GM18861 (cell line): Measurements from ENCODE around the gene EXOC4.
"Not testable (repeated sequence)": the region's sequence is repeated elsewhere in the genome, so short reads cannot be mapped to it uniquely, and the experiment has no call there.

Experiments
- ATAC-seq: cut with Tn5 transposase; IDR thresholded peaks from one replicate; pipeline ENCODE4 v1.9.1; 2021; ENCODE audit not compliant: unreplicated experiment

EXOC4 gene

GRCh38 chr7:133609806-133610205 lies 356.9 kb downstream of the EXOC4 start:
- no peak for ATAC-seq

- ATAC-seq: no peak
Observed at GRCh38 chr7:133611955-133612354, 359.1 kb downstream of the EXOC4 start.

DNA sequence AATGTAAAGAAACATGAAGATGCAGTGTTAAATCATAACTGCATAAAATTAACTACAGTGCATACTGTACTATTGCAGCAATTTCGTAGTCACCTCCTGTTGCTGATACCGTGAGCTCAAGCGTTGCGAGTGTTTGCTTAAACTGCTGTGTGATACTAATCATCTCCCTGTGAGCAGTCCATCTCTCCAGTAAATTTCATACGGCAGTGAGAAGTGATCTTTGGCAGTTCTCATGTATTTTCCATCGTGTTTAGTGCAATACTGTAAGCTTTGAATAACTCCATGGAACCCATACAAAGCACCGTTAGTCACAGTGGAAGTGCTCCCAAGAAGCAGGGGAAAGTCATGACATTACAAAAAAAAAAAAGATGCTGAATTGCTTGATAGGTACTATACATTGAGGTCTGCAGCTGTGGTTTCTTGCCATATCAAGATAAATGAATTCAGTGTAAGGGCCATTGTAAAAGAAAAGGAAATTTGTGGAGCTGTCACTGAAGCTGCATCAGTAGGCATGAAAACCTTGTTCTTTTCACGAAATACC lies 360.4 kb downstream of the EXOC4 start:
- no peak for ATAC-seq

GRCh38 chr7:133614251-133614650 lies 361.4 kb downstream of the EXOC4 start:
- no peak for ATAC-seq

DNA sequence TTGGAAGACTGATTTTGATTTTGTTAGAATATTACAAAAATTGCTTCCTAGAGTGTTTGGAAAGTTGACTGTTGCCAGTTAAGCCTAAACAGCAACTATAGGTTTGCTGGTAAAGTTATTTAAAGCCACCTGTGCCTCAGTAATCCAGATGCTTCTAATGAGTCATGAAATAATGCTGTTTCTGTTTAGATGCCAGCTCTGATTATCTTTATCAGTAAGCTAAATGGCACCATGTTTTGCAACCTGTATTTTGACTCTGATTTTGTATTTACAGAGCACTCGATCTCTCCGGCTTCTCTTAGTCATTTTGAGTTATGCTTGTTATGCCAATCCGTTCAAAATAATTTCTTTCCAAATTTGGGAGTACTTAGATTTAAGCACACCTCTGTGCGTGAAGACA lies 366.1 kb downstream of the EXOC4 start:
- ATAC-seq: no peak

DNA sequence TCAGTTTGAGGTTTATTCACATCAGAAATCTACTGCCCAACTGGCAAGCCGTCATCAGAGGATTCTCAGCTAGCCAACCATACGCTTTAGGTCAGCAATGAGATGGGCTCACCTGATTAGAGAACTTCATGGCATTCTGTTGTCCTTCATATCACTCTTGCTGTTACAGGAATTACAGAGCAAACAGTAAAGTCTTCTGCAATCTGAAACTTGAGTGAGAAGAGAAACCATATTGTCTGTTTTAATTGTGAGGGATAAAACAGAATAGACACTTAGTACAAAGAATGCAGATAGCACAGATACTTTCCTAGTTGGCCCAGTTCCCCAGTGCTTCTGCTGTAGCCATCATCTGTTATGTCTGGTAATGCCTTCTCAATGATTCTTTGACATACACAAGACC lies 366.6 kb downstream of the EXOC4 start:
- ATAC-seq: no peak

GRCh38 chr7:133623721-133624120 lies 370.8 kb downstream of the EXOC4 start:
- no peak for ATAC-seq

GRCh38 chr7:133625046-133625445 lies 372.2 kb downstream of the EXOC4 start:
- no peak for ATAC-seq

- ATAC-seq: no peak
Observed at GRCh38 chr7:133629701-133630100, 376.8 kb downstream of the EXOC4 start.

DNA sequence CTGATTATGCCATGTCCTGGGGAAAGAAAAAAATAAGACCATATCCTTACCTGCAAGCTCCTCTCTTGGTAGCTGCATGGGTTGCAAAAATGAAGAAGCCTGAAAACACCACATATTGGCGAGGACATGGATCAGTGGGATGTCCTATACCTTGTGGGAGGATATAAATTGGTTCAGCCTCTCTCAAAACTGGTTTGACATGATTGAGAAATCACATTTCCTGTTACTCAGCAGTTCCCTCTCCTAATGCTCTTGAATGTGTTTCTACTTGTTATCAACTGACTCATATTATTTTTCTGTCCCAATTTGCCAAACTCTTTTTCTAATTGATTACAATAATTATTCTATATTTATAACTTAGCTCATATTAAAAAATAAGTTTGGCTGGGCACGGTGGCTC lies 380.2 kb downstream of the EXOC4 start:
- no peak for ATAC-seq

- no peak for ATAC-seq
Observed at GRCh38 chr7:133635541-133635940, 382.7 kb downstream of the EXOC4 start.

DNA sequence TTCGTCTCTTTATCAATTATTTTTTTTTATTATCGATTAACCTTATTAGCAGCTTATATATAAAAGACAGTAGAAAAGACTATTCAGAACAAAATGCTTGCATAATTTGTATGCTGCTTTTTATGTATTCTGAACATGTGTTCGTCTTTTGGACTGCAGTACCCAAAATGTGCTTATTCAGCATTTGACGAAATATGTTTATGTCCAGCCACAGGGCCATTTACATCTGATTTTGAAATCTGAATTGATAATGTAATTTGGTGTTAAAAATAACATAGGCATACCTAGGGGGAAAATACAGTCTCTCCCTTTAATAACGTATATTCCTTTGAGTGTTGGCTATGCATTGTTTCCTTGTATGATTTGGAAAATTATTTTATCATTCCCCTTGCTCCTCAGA lies 386.0 kb downstream of the EXOC4 start:
- no peak for ATAC-seq

DNA sequence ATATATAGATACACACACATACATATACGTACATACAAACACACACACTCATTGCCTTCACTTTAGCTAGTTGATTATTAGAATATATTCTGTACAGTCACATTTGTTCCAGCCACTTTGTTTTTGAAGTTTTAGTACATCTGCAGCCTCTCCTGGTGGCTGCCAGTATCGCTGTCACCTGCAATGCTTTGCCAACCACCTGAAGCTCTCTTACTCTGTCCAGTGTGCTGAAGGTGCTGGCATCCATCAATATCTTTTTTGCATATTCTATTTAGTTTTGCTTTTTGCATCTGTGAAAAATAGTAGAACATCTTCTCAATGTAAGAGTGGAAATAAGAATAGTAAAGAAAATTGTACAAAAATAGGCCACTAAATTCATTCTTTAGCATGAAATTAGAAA lies 388.6 kb downstream of the EXOC4 start:
- no peak for ATAC-seq

DNA sequence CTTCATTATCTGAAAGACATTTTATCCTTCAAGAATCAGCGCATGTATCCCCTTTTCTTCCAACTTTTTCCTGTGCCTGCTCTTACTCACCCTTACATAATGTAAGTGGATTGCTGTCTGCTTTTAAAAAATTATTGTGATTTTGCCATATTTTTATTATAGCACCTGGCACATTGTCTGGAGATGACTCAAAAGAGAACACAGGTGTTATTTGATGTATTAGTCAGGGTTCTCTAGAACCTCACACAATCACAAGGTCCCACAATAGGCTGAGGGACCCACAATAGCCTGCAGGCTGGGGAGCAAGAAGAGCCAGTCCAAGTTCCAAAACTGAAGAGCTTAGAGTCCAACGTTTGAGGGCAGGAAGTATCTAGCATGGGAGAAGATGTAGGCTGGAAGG lies 390.0 kb downstream of the EXOC4 start:
- ATAC-seq: no peak

DNA sequence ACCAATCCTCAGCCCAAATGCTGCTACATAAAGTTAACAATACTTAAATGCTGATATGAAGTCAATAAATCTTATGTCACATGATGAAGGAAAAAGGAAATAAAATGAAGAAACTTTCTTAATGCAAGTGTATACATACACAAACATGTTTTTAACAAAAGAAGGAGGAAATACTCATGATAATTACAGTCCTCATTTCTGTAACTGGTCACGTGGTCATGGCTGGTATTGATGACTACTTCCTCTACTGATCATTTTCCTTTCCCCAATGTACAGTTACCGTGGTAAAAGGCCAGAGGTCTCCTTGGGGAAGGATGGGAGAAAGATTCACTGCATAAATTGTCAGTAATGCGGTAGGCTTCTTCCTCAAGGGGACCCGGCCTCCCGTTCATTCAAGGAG lies 390.8 kb downstream of the EXOC4 start:
- not testable (repeated sequence) for ATAC-seq

GRCh38 chr7:133645884-133646391 lies 393.1 kb downstream of the EXOC4 start:
- no peak for ATAC-seq

- ATAC-seq: no peak
Observed at GRCh38 chr7:133646472-133647315, 393.8 kb downstream of the EXOC4 start.

- no peak for ATAC-seq
Observed at GRCh38 chr7:133649593-133649992, 396.7 kb downstream of the EXOC4 start.

DNA sequence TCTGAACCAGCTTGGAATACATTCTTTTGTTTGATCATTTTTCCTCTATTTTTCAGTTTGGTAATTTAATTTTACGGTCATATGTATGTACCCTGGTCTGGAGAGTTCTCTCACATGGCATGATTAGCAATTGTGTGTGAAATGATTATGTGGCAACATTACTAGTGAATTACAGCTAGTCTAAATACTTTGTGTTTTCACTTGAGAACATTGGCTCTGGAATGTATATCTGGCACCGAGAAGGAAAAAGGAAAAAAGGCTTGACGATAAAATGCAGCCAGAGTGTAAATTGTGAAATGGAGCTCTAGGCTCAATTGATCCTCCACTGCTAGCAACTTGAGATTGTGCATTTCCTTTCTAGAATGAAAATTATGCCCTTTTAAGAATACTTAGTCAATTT lies 397.2 kb downstream of the EXOC4 start:
- ATAC-seq: no peak

DNA sequence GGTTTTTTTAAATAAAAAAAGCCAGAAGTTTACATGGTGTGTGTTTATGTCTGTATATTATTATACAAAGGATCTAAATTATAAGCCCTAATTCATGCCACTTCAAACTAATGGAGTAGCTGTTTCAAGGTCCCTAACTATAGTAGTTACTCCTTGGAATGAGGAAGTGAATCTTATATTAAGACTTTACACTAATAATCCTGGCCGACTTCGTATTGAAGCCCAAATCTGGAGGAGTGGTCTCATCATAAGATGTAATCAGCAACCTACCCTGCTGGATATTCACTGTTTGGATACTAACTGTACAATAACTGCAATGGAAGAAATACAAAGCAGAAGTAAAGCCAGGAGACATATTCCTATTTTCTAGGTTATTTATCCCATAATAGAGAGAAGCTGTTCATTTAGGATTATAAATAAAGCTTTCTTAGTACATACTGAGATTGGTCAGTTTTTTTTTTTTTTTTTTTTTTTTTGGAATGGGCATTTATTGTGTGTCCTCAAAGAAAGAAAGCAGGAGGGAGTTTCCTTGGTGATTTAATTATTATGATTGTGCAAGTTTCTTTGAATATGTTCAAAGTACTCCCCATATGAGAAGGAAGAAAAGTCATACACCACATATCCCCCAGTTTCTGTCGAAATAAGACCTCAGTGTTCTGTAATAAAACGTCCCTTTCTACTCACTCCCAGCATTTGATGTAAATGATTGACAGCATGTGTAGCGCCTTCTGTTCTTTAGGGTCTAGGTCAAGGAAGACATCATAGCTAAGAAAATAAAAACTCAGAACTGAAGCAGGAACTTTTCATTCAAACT lies 397.8 kb downstream of the EXOC4 start:
- ATAC-seq: no peak

DNA sequence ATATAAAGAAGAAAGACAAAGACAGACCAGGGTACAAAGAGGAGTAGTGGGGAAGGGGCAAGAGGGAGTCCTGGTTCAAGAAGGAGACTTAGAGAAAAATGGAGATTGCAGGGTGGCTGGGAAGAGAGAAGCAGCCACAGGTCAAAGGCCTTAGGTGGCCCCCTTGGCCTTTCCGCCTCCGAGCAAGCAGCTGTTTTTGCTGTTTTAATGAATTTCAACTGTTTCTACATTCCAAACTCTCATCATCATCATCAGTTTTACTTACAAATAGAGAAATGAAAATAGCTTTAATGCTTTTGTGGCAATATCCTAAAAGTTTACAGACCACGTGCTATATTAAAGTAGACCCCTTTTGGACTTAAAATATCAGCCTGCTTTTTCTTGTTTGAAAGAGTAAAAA lies 399.7 kb downstream of the EXOC4 start:
- ATAC-seq: no peak

DNA sequence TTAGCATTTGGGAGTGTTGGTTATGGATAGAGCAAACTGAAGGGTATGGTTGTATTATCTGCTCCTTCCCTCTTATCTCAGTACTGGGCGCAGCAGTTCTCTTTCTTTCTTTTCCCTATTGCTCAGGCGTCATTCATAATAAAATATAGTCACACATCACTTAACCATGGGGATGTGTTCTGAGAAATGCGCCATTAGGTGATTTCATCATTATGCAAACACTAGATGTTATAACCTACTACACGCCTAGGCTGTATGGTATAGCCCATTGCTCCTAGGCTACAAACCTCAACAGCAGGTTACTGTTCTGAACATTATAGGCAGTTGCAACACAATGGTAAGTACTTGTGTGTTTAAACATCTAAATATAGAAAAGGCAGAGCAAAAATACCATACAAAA lies 401.7 kb downstream of the EXOC4 start:
- ATAC-seq: no peak
